ENCODE results near the gene SCG3. TPM values are rescaled to one million over a fixed set of nuclear protein-coding genes. Genes with fewer than 3 reads are reported as not detected.

Gene SCG3
- total RNA-seq, 1 experiment from 2014 or later: 22.7 TPM

DNA sequence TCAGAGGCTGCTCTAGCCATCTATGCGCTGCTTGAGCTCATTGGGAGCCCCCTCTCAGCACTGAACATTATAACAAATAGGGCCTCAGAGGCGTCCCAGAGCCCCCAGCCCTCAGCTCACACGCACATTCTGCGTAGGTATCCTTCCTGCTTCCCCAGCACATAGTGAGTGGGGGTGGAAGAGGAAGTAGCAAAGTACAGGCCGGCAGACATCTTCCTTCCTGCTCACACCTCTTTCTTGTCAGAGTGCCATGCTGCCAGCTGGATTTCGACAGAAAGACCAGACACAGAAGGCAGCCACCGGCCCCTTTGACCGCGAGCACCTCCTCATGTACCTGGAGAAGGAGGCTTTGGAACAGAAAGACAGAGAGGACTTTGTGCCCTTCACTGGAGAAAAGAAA, 86.7 kb downstream of the SCG3 start:
- Histone ChIP-seq H3K4ac (ENCODE audit: low read depth, low read length) (no peak overlapping the region), H3K23ac (ENCODE audit: insufficient read length, low read depth, low read length) (no peak overlapping the region), H2BK12ac (ENCODE audit: insufficient read length, low read depth, low read length) (no peak overlapping the region), H3K9me3 (ENCODE audit: control insufficient read depth, low read depth, low read length) (no peaks in the 10 kb centered on the region), H2BK15ac (ENCODE audit: low read depth, low read length) (no peak overlapping the region), H3K79me2 (ENCODE audit: insufficient read depth, low read length) (no peaks in the 10 kb centered on the region), H2BK120ac (ENCODE audit: low read depth, low read length, poor library complexity, severe bottlenecking) (no peak overlapping the region), H3K18ac (ENCODE audit: insufficient read length, low read depth, low read length) (no peak overlapping the region), H4K91ac (ENCODE audit: insufficient read length, low read depth, low read length) (no peak overlapping the region), H3K23me2 (ENCODE audit: insufficient read length, low read depth, low read length, poor library complexity, severe bottlenecking) (no peaks in the 10 kb centered on the region), H3K14ac (ENCODE audit: insufficient read depth, low read length) (no peak overlapping the region), H3K9ac (ENCODE audit: extremely low read depth, insufficient read length, low read length) (no peak overlapping the region), H3K56ac (ENCODE audit: insufficient read length, low read depth, low read length) (no peak overlapping the region), H4K20me1 (ENCODE audit: control insufficient read depth, insufficient read depth, insufficient read length) (no peaks in the 10 kb centered on the region), H2AK5ac (ENCODE audit: insufficient read length, low read length) (no peak overlapping the region), H3K79me1 (ENCODE audit: insufficient read depth, low read depth, low read length, poor library complexity, severe bottlenecking) (no peaks in the 10 kb centered on the region), H3K4me1 (ENCODE audit: insufficient read depth, low read length) (no peaks in the 10 kb centered on the region), H2BK20ac (ENCODE audit: low read depth, low read length, poor library complexity, severe bottlenecking) (no peak overlapping the region), H3T11ph (ENCODE audit: low read length) (no peak overlapping the region), H2AFZ (ENCODE audit: low read length) (no peak overlapping the region), H3K27ac (ENCODE audit: insufficient read length, low read depth, low read length) (no peak overlapping the region), H3K27me3 (ENCODE audit: insufficient read depth, low read length) (no peaks in the 10 kb centered on the region), H4K5ac (ENCODE audit: insufficient read length, low read depth, low read length) (no peak overlapping the region), H4K8ac (replicated peaks; ENCODE audit: insufficient read length, low read depth, low read length) (no peak overlapping the region), H2BK5ac (ENCODE audit: insufficient read length, low read length) (no peak overlapping the region), H3K4me2 (ENCODE audit: insufficient read depth, insufficient read length, low read length) (no peak overlapping the region)
- Mint-ChIP-seq H3K36me3 (ENCODE audit: insufficient read depth in 1 of 3, low read depth in 3 of 3) (no peaks in the 10 kb centered on the region; a peak in 4 of 7 replicates), H3K4me3 (no peak overlapping the region), H3K4me1 (peaks cover 5 to 25% of the 10 kb centered on the region in 2 experiments), H3K9me3 (no peaks in the 10 kb centered on the region), H3K27me3 (ENCODE audit: low read depth) (no peaks in the 10 kb centered on the region), H3K27ac (0 out of 7 replicates have a peak overlapping the region, but pooled peaks of 1 of the 3 experiments have one; percentile 46)
- TF ChIP-seq, protein P1, sequence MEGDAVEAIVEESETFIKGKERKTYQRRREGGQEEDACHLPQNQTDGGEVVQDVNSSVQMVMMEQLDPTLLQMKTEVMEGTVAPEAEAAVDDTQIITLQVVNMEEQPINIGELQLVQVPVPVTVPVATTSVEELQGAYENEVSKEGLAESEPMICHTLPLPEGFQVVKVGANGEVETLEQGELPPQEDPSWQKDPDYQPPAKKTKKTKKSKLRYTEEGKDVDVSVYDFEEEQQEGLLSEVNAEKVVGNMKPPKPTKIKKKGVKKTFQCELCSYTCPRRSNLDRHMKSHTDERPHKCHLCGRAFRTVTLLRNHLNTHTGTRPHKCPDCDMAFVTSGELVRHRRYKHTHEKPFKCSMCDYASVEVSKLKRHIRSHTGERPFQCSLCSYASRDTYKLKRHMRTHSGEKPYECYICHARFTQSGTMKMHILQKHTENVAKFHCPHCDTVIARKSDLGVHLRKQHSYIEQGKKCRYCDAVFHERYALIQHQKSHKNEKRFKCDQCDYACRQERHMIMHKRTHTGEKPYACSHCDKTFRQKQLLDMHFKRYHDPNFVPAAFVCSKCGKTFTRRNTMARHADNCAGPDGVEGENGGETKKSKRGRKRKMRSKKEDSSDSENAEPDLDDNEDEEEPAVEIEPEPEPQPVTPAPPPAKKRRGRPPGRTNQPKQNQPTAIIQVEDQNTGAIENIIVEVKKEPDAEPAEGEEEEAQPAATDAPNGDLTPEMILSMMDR (conservative IDR thresholded peaks at IDR 0.05): no peak
- WGBS (ENCODE audit: extremely low coverage, insufficient read length, low lambda C conversion rate): no CpG with 5 or more reads among the region's 9 CpGs
- no peak for DNase-seq

Other genes with a start within 250 kb of the SCG3 start
- gene DMXL2, start 58.7 kb upstream of the SCG3 start, total RNA-seq (2021): 13.1 and 13.9 TPM in 2 replicates
- 3.9 and 4.1 TPM in 2 replicates for gene LYSMD2, start 56.2 kb downstream of the SCG3 start, total RNA-seq (2021)
- 1.8 and 3.0 TPM in 2 replicates for gene TMOD2, start 70.1 kb downstream of the SCG3 start, total RNA-seq (2021)
- 24.7 and 30.2 TPM in 2 replicates for gene TMOD3, start 148.2 kb downstream of the SCG3 start, total RNA-seq (2021)